Measurements from ENCODE around the gene ANO5.
"Not testable (repeated sequence)": the region's sequence is repeated elsewhere in the genome, so short reads cannot be mapped to it uniquely, and the experiment has no call there.

ANO5 gene

GRCh38 chr11:22199243-22199642 lies 6.4 kb downstream of the ANO5 start:
- no peak for DNase-seq (ENCODE audit: low read depth in 2 of 2, low spot score in 1 of 2)

GRCh38 chr11:22203281-22203680 lies 10.4 kb downstream of the ANO5 start:
- no peak for DNase-seq (ENCODE audit: low read depth in 2 of 2, low spot score in 1 of 2)

GRCh38 chr11:22207162-22207561 lies 14.3 kb downstream of the ANO5 start:
- DNase-seq (ENCODE audit: low read depth in 2 of 2, low spot score in 1 of 2) = no peak

GRCh38 chr11:22208151-22208858 lies 15.4 kb downstream of the ANO5 start:
- no peak for DNase-seq (ENCODE audit: low read depth in 2 of 2, low spot score in 1 of 2)

- no peak for DNase-seq (ENCODE audit: low read depth in 2 of 2, low spot score in 1 of 2)
Measured at GRCh38 chr11:22216940-22217339, 24.1 kb downstream of the ANO5 start.

- no peak for DNase-seq (ENCODE audit: low read depth in 2 of 2, low spot score in 1 of 2)
Measured at GRCh38 chr11:22221143-22221542, 28.3 kb downstream of the ANO5 start.

- no peak for DNase-seq (ENCODE audit: low read depth in 2 of 2, low spot score in 1 of 2)
Measured at GRCh38 chr11:22225190-22225589, 32.3 kb downstream of the ANO5 start.

GRCh38 chr11:22234743-22235142 lies 41.9 kb downstream of the ANO5 start:
- DNase-seq (ENCODE audit: low read depth in 2 of 2, low spot score in 1 of 2) = no peak

- no peak for DNase-seq (ENCODE audit: low read depth in 2 of 2, low spot score in 1 of 2)
Measured at GRCh38 chr11:22244986-22245592, 52.2 kb downstream of the ANO5 start.

- DNase-seq (ENCODE audit: low read depth in 2 of 2, low spot score in 1 of 2) = no peak
Measured at GRCh38 chr11:22246992-22247391, 54.1 kb downstream of the ANO5 start.

- DNase-seq (ENCODE audit: low read depth in 2 of 2, low spot score in 1 of 2) = no peak
Measured at GRCh38 chr11:22249871-22250270, 57.0 kb downstream of the ANO5 start.

- no peak for DNase-seq (ENCODE audit: low read depth in 2 of 2, low spot score in 1 of 2)
Measured at GRCh38 chr11:22256876-22257275, 64.0 kb downstream of the ANO5 start.

GRCh38 chr11:22263613-22264012 lies 70.7 kb downstream of the ANO5 start:
- no peak for DNase-seq (ENCODE audit: low read depth in 2 of 2, low spot score in 1 of 2)

- DNase-seq (ENCODE audit: low read depth in 2 of 2, low spot score in 1 of 2) = not testable (repeated sequence)
Measured at GRCh38 chr11:22268983-22269624, 76.2 kb downstream of the ANO5 start.

GRCh38 chr11:22273781-22274180 lies 80.9 kb downstream of the ANO5 start:
- no peak for DNase-seq (ENCODE audit: low read depth in 2 of 2, low spot score in 1 of 2)

- no peak for DNase-seq (ENCODE audit: low read depth in 2 of 2, low spot score in 1 of 2)
Measured at GRCh38 chr11:22275600-22275999, 82.7 kb downstream of the ANO5 start.

GRCh38 chr11:22276535-22276934 lies 83.7 kb downstream of the ANO5 start:
- no peak for DNase-seq (ENCODE audit: low read depth in 2 of 2, low spot score in 1 of 2)

- not testable (repeated sequence) for DNase-seq (ENCODE audit: low read depth in 2 of 2, low spot score in 1 of 2)
Measured at GRCh38 chr11:22284991-22285390, 92.1 kb downstream of the ANO5 start.

- DNase-seq (ENCODE audit: low read depth in 2 of 2, low spot score in 1 of 2) = no peak
Measured at GRCh38 chr11:22302368-22302767, 109.5 kb downstream of the ANO5 start.

- DNase-seq (ENCODE audit: low read depth in 2 of 2, low spot score in 1 of 2) = no peak
Measured at GRCh38 chr11:22304337-22304961, 111.6 kb downstream of the ANO5 start.

GRCh38 chr11:22317656-22318055 lies 124.8 kb downstream of the ANO5 start:
- no peak for DNase-seq (ENCODE audit: low read depth in 2 of 2, low spot score in 1 of 2)

GRCh38 chr11:22331771-22332170 lies 138.9 kb downstream of the ANO5 start:
- no peak for DNase-seq (ENCODE audit: low read depth in 2 of 2, low spot score in 1 of 2)
